A549 treated with ZK216348 at 1 μM for 4 hours (cell line): Measurements from ENCODE around the gene FAM221B. TPM values are rescaled to one million over a fixed set of nuclear protein-coding genes. Genes with fewer than 3 reads are reported as not detected.

Experiments
- total RNA-seq: library from RNA; stranded (reverse); fragments of 200-300 nt; extraction: Qiagen RNA extraction; gene quantifications from 5 replicates; pipeline ENCODE4 v1.2.3, GENCODE V29; 2022; ENCODE audit warnings: low read depth

FAM221B gene
- not detected in 5 replicates for total RNA-seq

GRCh38 chr9:35828716-35829083, at the start of gene FAM221B:
FAM221B (minus strand) TSS chr9:35828732; CDS start chr9:35826161, 2,571 bp downstream.

GRCh38 chr9:35870351-35870923, 41.9 kb upstream of the FAM221B start, which contains the start of gene OR13J1:
OR13J1 (minus strand) TSS chr9:35870401; CDS start chr9:35870401, 0 bp downstream.

GRCh38 chr9:35829084-35829763, 692 bp upstream of the FAM221B start, which contains the start of gene TMEM8B:
TMEM8B (plus strand) TSS chr9:35829228; CDS start chr9:35829448, 220 bp downstream.

GRCh38 chr9:35814841-35815543, 13.5 kb downstream of the FAM221B start, which contains the start of gene HINT2:
HINT2 (minus strand) TSS chr9:35815042; CDS start chr9:35814979, 63 bp downstream.

GRCh38 chr9:35812025-35812602, 16.4 kb downstream of the FAM221B start, which contains the start of gene SPAG8:
SPAG8 (minus strand) TSS chr9:35812262; CDS start chr9:35812147, 115 bp downstream.

GRCh38 chr9:35791297-35791921, 37.1 kb downstream of the FAM221B start, which contains the start of gene NPR2:
NPR2 (plus strand) TSS chr9:35791591; CDS start chr9:35792409, 818 bp downstream.

Other genes with a start within 250 kb of the FAM221B start
- 22.7 to 34.4 TPM (median 30.2 TPM) in 5 replicates for gene TESK1, start 223.5 kb downstream of the FAM221B start, total RNA-seq
- gene CD72, start 210.3 kb downstream of the FAM221B start, total RNA-seq: 0.11 to 0.41 TPM (median 0.18 TPM) in 4 of 5 replicates, not detected in the other
- not detected in 5 replicates for gene SIT1, start 177.8 kb downstream of the FAM221B start, total RNA-seq
- gene RMRP, start 170.7 kb downstream of the FAM221B start, total RNA-seq: 7.2 to 17.6 TPM (median 8.8 TPM) in 3 of 5 replicates, not detected in the others
- gene CCDC107, start 170.4 kb downstream of the FAM221B start, total RNA-seq: 19.3 to 29.9 TPM (median 27.5 TPM) in 5 replicates
- gene ARHGEF39, start 163.5 kb downstream of the FAM221B start, total RNA-seq: 14.7 to 19.5 TPM (median 18.0 TPM) in 5 replicates
- gene CA9, start 154.8 kb downstream of the FAM221B start, total RNA-seq: 3.0 to 7.1 TPM (median 6.1 TPM) in 5 replicates
- 628 to 733 TPM (median 691 TPM) in 5 replicates for gene TPM2, start 138.8 kb downstream of the FAM221B start, total RNA-seq
- gene TLN1, start 96.5 kb downstream of the FAM221B start, total RNA-seq: 89.5 to 138 TPM (median 130 TPM) in 5 replicates
- 55.1 to 65.3 TPM (median 58.7 TPM) in 5 replicates for gene CREB3, start 96.1 kb downstream of the FAM221B start, total RNA-seq
- gene GBA2, start 79.5 kb downstream of the FAM221B start, total RNA-seq: 22.0 to 42.9 TPM (median 33.7 TPM) in 5 replicates
- gene RGP1, start 79.4 kb downstream of the FAM221B start, total RNA-seq: 11.3 to 19.1 TPM (median 16.9 TPM) in 5 replicates
- 0.62 TPM in 1 of 5 replicates, not detected in the others for gene MSMP, start 74.5 kb downstream of the FAM221B start, total RNA-seq
- gene NPR2, start 37.1 kb downstream of the FAM221B start, total RNA-seq: 3.2 to 7.5 TPM (median 6.1 TPM) in 5 replicates
- 0.32 to 0.72 TPM (median 0.56 TPM) in 4 of 5 replicates, not detected in the other for gene SPAG8, start 16.5 kb downstream of the FAM221B start, total RNA-seq
- gene HINT2, start 13.7 kb downstream of the FAM221B start, total RNA-seq: 58.4 to 99.6 TPM (median 93.8 TPM) in 5 replicates
- gene TMEM8B, start 496 bp upstream of the FAM221B start, total RNA-seq: 1.8 to 4.3 TPM (median 3.1 TPM) in 5 replicates
- not detected in 5 replicates for gene OR13J1, start 41.7 kb upstream of the FAM221B start, total RNA-seq
- gene HRCT1, start 77.5 kb upstream of the FAM221B start, total RNA-seq: 0.18 to 0.61 TPM (median 0.26 TPM) in 4 of 5 replicates, not detected in the other
- 0.15 to 0.16 TPM in 2 of 5 replicates, not detected in the others for gene SPAAR, start 80.8 kb upstream of the FAM221B start, total RNA-seq
- not detected in 5 replicates for gene OR2S2, start 129.4 kb upstream of the FAM221B start, total RNA-seq
- gene RECK, start 208.2 kb upstream of the FAM221B start, total RNA-seq: 3.7 to 6.9 TPM (median 6.4 TPM) in 5 replicates